Measurements from ENCODE around the gene HOTAIR.
A peak's percentile ranks its signal among the peaks of the same experiment; 100 is the strongest.

HOTAIR gene

GRCh38 chr12:53989227-53990113 is 14.7 kb upstream of the HOTAIR start:
- peak; percentile 55 for TF ChIP-seq CTCF (IDR thresholded peaks at IDR 0.05; ENCODE audit: low read length, missing control alignments)
- H3K4me3 ChIP-seq (replicated peaks; ENCODE audit: low read depth, low read length) = no peak overlapping the region

GRCh38 chr12:53988541-53989226 is 13.9 kb upstream of the HOTAIR start:
- no peak for TF ChIP-seq CTCF (IDR thresholded peaks at IDR 0.05; ENCODE audit: low read length, missing control alignments)
- no peak for DNase-seq (ENCODE audit: low read depth)
- H3K4me3 ChIP-seq (replicated peaks; ENCODE audit: low read depth, low read length) = no peak overlapping the region

More at GRCh38 chr12:53989227-53990113, 14.7 kb upstream of the HOTAIR start:
- DNase-seq (ENCODE audit: low read depth) = peak; percentile 40

- no peak for DNase-seq (ENCODE audit: low read depth)
- H3K4me3 ChIP-seq (replicated peaks; ENCODE audit: low read depth, low read length) = no peak overlapping the region
- TF ChIP-seq CTCF (IDR thresholded peaks at IDR 0.05; ENCODE audit: low read length, missing control alignments) = no peak
These were observed 13.1 kb upstream of the HOTAIR start for GRCh38 chr12:53987787-53988230.

GRCh38 chr12:53986686-53987483 is 12.1 kb upstream of the HOTAIR start:
- H3K4me3 ChIP-seq (replicated peaks; ENCODE audit: low read depth, low read length) = no peak overlapping the region
- TF ChIP-seq CTCF (IDR thresholded peaks at IDR 0.05; ENCODE audit: low read length, missing control alignments) = no peak
- DNase-seq (ENCODE audit: low read depth) = no peak

GRCh38 chr12:53985994-53986685 is 11.4 kb upstream of the HOTAIR start:
- H3K4me3 ChIP-seq (replicated peaks; ENCODE audit: low read depth, low read length) = no peak overlapping the region
- no peak for DNase-seq (ENCODE audit: low read depth)
- TF ChIP-seq CTCF (IDR thresholded peaks at IDR 0.05; ENCODE audit: low read length, missing control alignments) = no peak

GRCh38 chr12:53985692-53985993 is 10.9 kb upstream of the HOTAIR start:
- H3K4me3 ChIP-seq (replicated peaks; ENCODE audit: low read depth, low read length) = no peak overlapping the region
- DNase-seq (ENCODE audit: low read depth) = no peak
- TF ChIP-seq CTCF (IDR thresholded peaks at IDR 0.05; ENCODE audit: low read length, missing control alignments) = no peak

All from fibroblast of pulmonary artery (primary cell).